SK-N-MC (cell line): ENCODE data around the gene HPGD.

Source experiments
- EZH2 ChIP-seq: fragments of 200-600 bp; sonication (generic); IDR thresholded peaks from one replicate; pipeline ENCODE4 v1.6.1; 2017; ENCODE audit warnings: antibody characterized with exemption
- POLR2AphosphoS5 ChIP-seq: IDR thresholded peaks from 2 replicates; pipeline ENCODE4 v1.6.1; 2012; ENCODE audit warnings: mild to moderate bottlenecking, low read depth, low read length, borderline replicate concordance

GRCh38 chr4:174516345-174516744 is 5.9 kb downstream of the HPGD start:
- TF ChIP-seq EZH2 (no peak), POLR2AphosphoS5 (no peak)
